Measurements from ENCODE around the gene IFT80. TPM values are rescaled to one million over a fixed set of nuclear protein-coding genes. Genes with fewer than 3 reads are reported as not detected.

Gene IFT80
- total and polyA plus RNA-seq, 8 donors: 2.3 to 49.4 (median 11.0) TPM

DNA sequence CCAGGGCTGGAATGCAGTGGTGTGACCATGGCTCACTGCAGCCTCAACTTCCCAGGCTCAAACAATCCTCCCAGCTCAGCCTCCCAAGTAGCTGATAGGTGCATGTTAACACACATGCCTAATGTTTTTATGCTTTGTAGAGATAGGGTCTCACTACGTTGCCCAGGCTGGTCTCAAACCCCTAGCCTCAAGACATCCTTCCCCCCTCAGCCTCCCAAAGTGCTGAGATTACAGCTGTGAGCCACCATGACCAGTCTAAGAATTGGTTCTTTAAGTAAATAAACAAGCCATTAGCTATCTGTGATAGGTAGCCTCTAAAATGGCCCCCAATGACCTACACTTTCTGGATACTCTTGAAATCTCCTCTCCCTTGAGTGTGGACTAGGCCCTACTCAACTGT is 46.8 kb upstream of the IFT80 start:
- H3K4me3 ChIP-seq: no peak overlapping the region
- intact Hi-C loops (cut with DNase I; ENCODE audit: low total_unique reads): no loop called here
- no peak overlapping the region for H3K27ac ChIP-seq
- peaks cover 0 to 5% (median 0%) of the 10 kb centered on the region in 4 donors for H3K9me3 ChIP-seq
- TF ChIP-seq POLR2A (IDR thresholded peaks at IDR 0.05): no peak
- TF ChIP-seq, protein P1, sequence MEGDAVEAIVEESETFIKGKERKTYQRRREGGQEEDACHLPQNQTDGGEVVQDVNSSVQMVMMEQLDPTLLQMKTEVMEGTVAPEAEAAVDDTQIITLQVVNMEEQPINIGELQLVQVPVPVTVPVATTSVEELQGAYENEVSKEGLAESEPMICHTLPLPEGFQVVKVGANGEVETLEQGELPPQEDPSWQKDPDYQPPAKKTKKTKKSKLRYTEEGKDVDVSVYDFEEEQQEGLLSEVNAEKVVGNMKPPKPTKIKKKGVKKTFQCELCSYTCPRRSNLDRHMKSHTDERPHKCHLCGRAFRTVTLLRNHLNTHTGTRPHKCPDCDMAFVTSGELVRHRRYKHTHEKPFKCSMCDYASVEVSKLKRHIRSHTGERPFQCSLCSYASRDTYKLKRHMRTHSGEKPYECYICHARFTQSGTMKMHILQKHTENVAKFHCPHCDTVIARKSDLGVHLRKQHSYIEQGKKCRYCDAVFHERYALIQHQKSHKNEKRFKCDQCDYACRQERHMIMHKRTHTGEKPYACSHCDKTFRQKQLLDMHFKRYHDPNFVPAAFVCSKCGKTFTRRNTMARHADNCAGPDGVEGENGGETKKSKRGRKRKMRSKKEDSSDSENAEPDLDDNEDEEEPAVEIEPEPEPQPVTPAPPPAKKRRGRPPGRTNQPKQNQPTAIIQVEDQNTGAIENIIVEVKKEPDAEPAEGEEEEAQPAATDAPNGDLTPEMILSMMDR (IDR thresholded peaks at IDR 0.05): no peak
- TF ChIP-seq POLR2AphosphoS5 (IDR thresholded peaks at IDR 0.05): no peak
- TF ChIP-seq EP300 (IDR thresholded peaks at IDR 0.05): no peak
- 94 to 100% (median 98%) methylated on average over 1 of the region's 1 CpG for WGBS, 5 donors
- H3K36me3 ChIP-seq: no peaks in the 10 kb centered on the region
- H3K27me3 ChIP-seq: peaks cover 0 to 12% (median 11%) of the 10 kb centered on the region in 3 donors
- H3K4me1 ChIP-seq: peaks cover 0 to 38% (median 20%) of the 10 kb centered on the region in 4 donors
- no peak for DNase-seq

DNA sequence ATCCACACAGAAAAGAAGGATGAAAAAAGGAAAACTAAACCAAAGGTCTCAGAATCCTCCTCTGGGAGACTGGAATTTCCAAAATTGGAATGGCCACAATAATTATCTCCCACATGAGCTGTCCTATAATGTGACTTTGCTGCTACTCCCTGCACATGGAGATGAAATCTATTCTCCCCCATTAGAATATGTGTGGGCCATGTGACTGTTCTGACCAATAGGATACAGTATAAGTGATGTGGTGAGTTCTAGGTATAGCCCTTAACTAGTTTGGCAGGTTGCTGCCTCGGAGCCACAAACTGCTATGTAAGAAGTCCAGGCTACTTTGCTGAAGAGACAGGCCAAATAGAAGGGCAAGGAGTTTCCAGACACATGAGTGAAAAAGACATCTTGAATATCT is 45.4 kb upstream of the IFT80 start:
- peaks cover 0 to 5% (median 3%) of the 10 kb centered on the region in 3 donors for H3K27me3 ChIP-seq
- intact Hi-C loops (cut with DNase I; ENCODE audit: low total_unique reads): no loop called here
- H3K4me1 ChIP-seq: peaks cover 0 to 27% (median 9%) of the 10 kb centered on the region in 4 donors
- no peaks in the 10 kb centered on the region for H3K9me3 ChIP-seq
- H3K36me3 ChIP-seq: no peaks in the 10 kb centered on the region
- DNase-seq: no peak
- H3K27ac ChIP-seq: no peak overlapping the region
- WGBS, 5 donors: 82 to 100% (median 92%) methylated on average over 1 of the region's 1 CpG
- no peak overlapping the region for H3K4me3 ChIP-seq
- TF ChIP-seq, protein P1 (IDR thresholded peaks at IDR 0.05): no peak
- TF ChIP-seq POLR2AphosphoS5 (IDR thresholded peaks at IDR 0.05): no peak
- no peak for TF ChIP-seq POLR2A (IDR thresholded peaks at IDR 0.05)
- TF ChIP-seq EP300 (IDR thresholded peaks at IDR 0.05): no peak

DNA sequence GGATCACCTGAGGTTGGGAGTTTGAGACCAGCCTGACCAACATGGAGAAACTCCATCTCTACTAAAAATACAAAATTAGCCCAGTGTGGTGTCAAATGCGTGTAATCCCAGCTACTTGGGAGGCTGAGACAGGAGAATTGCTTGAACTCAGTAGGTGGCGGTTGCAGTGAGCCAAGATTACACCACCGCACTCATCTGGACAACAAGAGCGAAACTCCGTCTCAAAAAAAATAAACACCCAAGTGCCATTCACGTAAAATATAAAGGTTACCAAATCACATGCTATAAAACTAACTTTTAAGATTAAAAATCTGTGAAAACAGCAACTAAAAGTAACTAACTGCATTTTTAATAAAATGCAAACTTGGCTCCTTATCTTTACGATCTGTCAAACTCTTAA is 41.7 kb upstream of the IFT80 start:
- TF ChIP-seq POLR2AphosphoS5 (IDR thresholded peaks at IDR 0.05): no peak
- TF ChIP-seq, protein P1 (IDR thresholded peaks at IDR 0.05): no peak
- TF ChIP-seq EP300 (IDR thresholded peaks at IDR 0.05): no peak
- intact Hi-C loops (cut with DNase I; ENCODE audit: low total_unique reads): no loop called here
- H3K27ac ChIP-seq: no peak overlapping the region
- H3K4me3 ChIP-seq: no peak overlapping the region
- WGBS, 5 donors: 96 to 98% (median 97%) methylated on average over 7 of the region's 7 CpGs
- H3K4me1 ChIP-seq: no peaks in the 10 kb centered on the region
- no peaks in the 10 kb centered on the region for H3K27me3 ChIP-seq
- DNase-seq: no peak
- no peaks in the 10 kb centered on the region for H3K9me3 ChIP-seq
- H3K36me3 ChIP-seq: peaks cover 0 to 15% (median 1%) of the 10 kb centered on the region in 4 donors

DNA sequence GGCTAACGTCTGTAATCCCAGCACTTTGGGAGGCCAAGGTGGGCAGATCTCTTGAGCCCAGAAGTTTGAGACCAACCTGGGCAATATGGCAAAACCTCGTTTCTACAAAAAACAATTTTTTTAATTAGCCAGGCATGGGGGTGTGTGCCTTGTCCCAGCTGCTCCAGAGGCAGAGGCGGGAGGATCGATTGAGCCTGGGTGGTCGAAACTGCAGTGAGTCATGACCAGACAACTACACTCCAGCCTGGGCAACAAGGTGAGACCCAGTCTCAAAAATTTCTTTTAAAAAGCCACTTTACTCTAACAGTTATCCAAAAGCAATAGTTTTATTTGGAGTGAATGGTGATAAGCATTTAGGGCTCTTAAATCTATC is 38.0 kb upstream of the IFT80 start:
- intact Hi-C loops (cut with DNase I; ENCODE audit: low total_unique reads): no loop called here
- no peaks in the 10 kb centered on the region for H3K9me3 ChIP-seq
- H3K27ac ChIP-seq: no peak overlapping the region
- no peak for DNase-seq
- no peaks in the 10 kb centered on the region for H3K27me3 ChIP-seq
- H3K4me3 ChIP-seq: no peak overlapping the region
- 66 to 88% (median 84%) methylated on average over 5 of the region's 5 CpGs for WGBS, 5 donors
- H3K36me3 ChIP-seq: peaks cover 0 to 40% (median 34%) of the 10 kb centered on the region in 4 donors
- no peaks in the 10 kb centered on the region for H3K4me1 ChIP-seq
- TF ChIP-seq EP300 (IDR thresholded peaks at IDR 0.05) (no peak), POLR2A (IDR thresholded peaks at IDR 0.05) (no peak), POLR2AphosphoS5 (IDR thresholded peaks at IDR 0.05) (no peak)
- TF ChIP-seq, protein P1 (IDR thresholded peaks at IDR 0.05): no peak
